GM23248 (cell line): Measurements from ENCODE around the gene PTPN7.

Source experiments
- EZH2 ChIP-seq: fragments of 200-600 bp; sonication (generic); IDR thresholded peaks from 2 replicates; pipeline ENCODE4 v1.6.1; 2018; ENCODE audit warnings: antibody characterized with exemption, mild to moderate bottlenecking; ENCODE audit not compliant: insufficient read depth, poor library complexity, severe bottlenecking
- EZH2phosphoT487 ChIP-seq: fragments of 200-600 bp; sonication (generic); IDR thresholded peaks from 2 replicates; pipeline ENCODE4 v1.6.1; 2018; ENCODE audit warnings: antibody characterized with exemption, moderate library complexity, mild to moderate bottlenecking, low read depth; ENCODE audit not compliant: insufficient read depth

DNA sequence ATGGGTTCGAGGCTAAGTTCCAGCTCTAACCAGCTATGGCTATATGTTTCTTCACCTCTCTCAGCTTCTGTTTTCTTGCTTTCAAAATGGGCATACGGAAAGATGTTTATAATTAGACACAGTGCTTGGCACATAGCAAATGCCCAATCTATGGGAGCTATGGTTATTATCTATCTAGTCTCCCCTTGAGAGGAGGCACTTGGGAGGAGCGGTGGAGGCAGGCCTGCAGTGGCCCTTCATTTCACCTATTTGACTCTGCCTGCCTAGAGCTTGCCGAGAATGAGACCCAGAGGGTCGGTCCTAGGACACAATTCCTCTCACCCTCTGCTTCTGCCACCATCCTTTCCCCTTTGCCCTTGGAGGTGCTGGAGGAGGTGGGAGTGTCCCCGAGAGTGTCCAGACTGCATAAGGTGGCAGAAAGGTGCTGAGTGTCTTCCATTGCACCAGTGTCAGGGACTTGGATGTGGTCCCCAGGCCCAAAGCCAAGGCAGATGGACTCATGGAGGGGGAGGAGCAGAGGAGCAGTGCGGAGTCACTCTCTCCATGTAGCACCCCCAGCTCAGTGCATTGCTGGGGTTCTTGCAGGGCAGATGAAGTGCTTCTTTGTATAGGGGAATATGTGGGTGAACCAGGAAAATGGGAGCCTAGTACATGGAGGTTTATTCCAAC, 42.2 kb upstream of the PTPN7 start:
- TF ChIP-seq EZH2phosphoT487 (no peak), EZH2 (no peak)
